SJCRH30 (cell line): ENCODE measurements around the gene DAPK1. TPM values are rescaled to one million over a fixed set of nuclear protein-coding genes. Genes with fewer than 3 reads are reported as not detected.
"Not testable (repeated sequence)": the region's sequence is repeated elsewhere in the genome, so short reads cannot be mapped to it uniquely, and the experiment has no call there.

ENCODE experiments used
- DNase-seq, 2 experiments: peaks; one replicate each; pipeline ENCODE4 v3.0.0-alpha.2; 2015 to 2020
- H3K27ac ChIP-seq: fragments of 250-450 bp; sonication (Bioruptor Pico); 2 replicates; pipeline ENCODE4 v1.5.1; 2020; ENCODE audit warnings: mild to moderate bottlenecking, moderate library complexity
- H3K27me3 ChIP-seq: fragments of 250-450 bp; sonication (Bioruptor Pico); 2 replicates; pipeline ENCODE4 v1.5.1; 2020; ENCODE audit warnings: mild to moderate bottlenecking, moderate library complexity
- H3K36me3 ChIP-seq: fragments of 250-450 bp; sonication (Bioruptor Pico); 2 replicates; pipeline ENCODE4 v1.5.1; 2020; ENCODE audit warnings: mild to moderate bottlenecking, moderate library complexity
- H3K4me1 ChIP-seq: fragments of 250-450 bp; sonication (Bioruptor Pico); 2 replicates; pipeline ENCODE4 v1.5.1; 2020; ENCODE audit warnings: mild to moderate bottlenecking, moderate library complexity
- H3K4me3 ChIP-seq: fragments of 250-450 bp; sonication (Bioruptor Pico); 2 replicates; pipeline ENCODE4 v1.5.1; 2020; ENCODE audit warnings: mild to moderate bottlenecking, moderate library complexity
- H3K9me3 ChIP-seq: fragments of 250-450 bp; sonication (Bioruptor Pico); replicated peaks from 2 replicates; pipeline ENCODE4 v1.5.1; 2020; ENCODE audit warnings: mild to moderate bottlenecking, moderate library complexity
- total RNA-seq: library from RNA; depleted of rRNA; stranded (reverse); fragments of >200 nt; shearing (Covaris generic); gene quantifications from 2 replicates; pipeline ENCODE4 v1.2.3, GENCODE V29; 2014

The DAPK1 gene
- total RNA-seq, 1 experiment from 2014 or later = 73.5 TPM

- Histone ChIP-seq H3K27ac (no peak overlapping the region), H3K4me3 (no peak overlapping the region), H3K27me3 (no peaks in the 10 kb centered on the region), H3K4me1 (peaks cover 5% of the 10 kb centered on the region; the same call in 1 of the 2 replicates), H3K9me3 (no peaks in the 10 kb centered on the region), H3K36me3 (no peaks in the 10 kb centered on the region)
- no peak for DNase-seq
Measured at GRCh38 chr9:87481890-87482855, 15.5 kb upstream of the DAPK1 start.

- no peaks in the 10 kb centered on the region for H3K36me3 ChIP-seq
- no peak overlapping the region for H3K27ac ChIP-seq
- H3K9me3 ChIP-seq = no peaks in the 10 kb centered on the region
- H3K4me1 ChIP-seq = peaks cover 12% of the 10 kb centered on the region
- no peaks in the 10 kb centered on the region for H3K27me3 ChIP-seq
- no peak overlapping the region for H3K4me3 ChIP-seq
- DNase-seq = no peak
Measured at GRCh38 chr9:87490225-87490624, 7.4 kb upstream of the DAPK1 start.

GRCh38 chr9:87490907-87491306, 6.8 kb upstream of the DAPK1 start:
- Histone ChIP-seq H3K4me1 (peaks cover 18% of the 10 kb centered on the region), H3K27ac (no peak overlapping the region), H3K27me3 (no peaks in the 10 kb centered on the region), H3K9me3 (no peaks in the 10 kb centered on the region), H3K36me3 (no peaks in the 10 kb centered on the region), H3K4me3 (no peak overlapping the region)
- no peak for DNase-seq

- no peak for DNase-seq
- H3K4me1 ChIP-seq = peaks cover 25% of the 10 kb centered on the region
- no peaks in the 10 kb centered on the region for H3K9me3 ChIP-seq
- no peaks in the 10 kb centered on the region for H3K27me3 ChIP-seq
- H3K27ac ChIP-seq = no peak overlapping the region
- H3K4me3 ChIP-seq = no peak overlapping the region
- H3K36me3 ChIP-seq = no peaks in the 10 kb centered on the region
Measured at GRCh38 chr9:87491523-87491922, 6.1 kb upstream of the DAPK1 start.

- no peak overlapping the region for H3K4me3 ChIP-seq
- H3K9me3 ChIP-seq = no peaks in the 10 kb centered on the region
- peaks cover 26% of the 10 kb centered on the region for H3K4me1 ChIP-seq
- no peaks in the 10 kb centered on the region for H3K36me3 ChIP-seq
- DNase-seq = no peak
- no peak overlapping the region for H3K27ac ChIP-seq
- no peaks in the 10 kb centered on the region for H3K27me3 ChIP-seq
Measured at GRCh38 chr9:87492642-87493041, 5.0 kb upstream of the DAPK1 start.

GRCh38 chr9:87494970-87495471, 2.6 kb upstream of the DAPK1 start:
- Histone ChIP-seq H3K27me3 (no peaks in the 10 kb centered on the region), H3K4me3 (no peak overlapping the region), H3K36me3 (0 out of 2 replicates have a peak, but pooled peaks cover 4% of the 10 kb centered on the region), H3K27ac (peak overlapping the region; percentile 73), H3K9me3 (no peaks in the 10 kb centered on the region), H3K4me1 (peaks cover 29% of the 10 kb centered on the region)
- peak; percentile 95 to 99 for DNase-seq

- peak overlapping the region; percentile 94 for H3K27ac ChIP-seq
Measured at GRCh38 chr9:87497080-87497603, 525 bp upstream of the DAPK1 start.

GRCh38 chr9:87498046-87498810, 561 bp downstream of the DAPK1 start:
- Histone ChIP-seq H3K36me3 (peaks cover 13% of the 10 kb centered on the region; the same call in 1 of the 2 replicates), H3K4me1 (peaks cover 32% of the 10 kb centered on the region), H3K27ac (peak overlapping the region; percentile 94), H3K4me3 (peak overlapping the region; percentile 88), H3K9me3 (no peaks in the 10 kb centered on the region), H3K27me3 (no peaks in the 10 kb centered on the region)
- peak; percentile 73 to 80 for DNase-seq

More at GRCh38 chr9:87497080-87497603, 525 bp upstream of the DAPK1 start:
- DNase-seq = peak; percentile 20 to 63
- peaks cover 32% of the 10 kb centered on the region for H3K4me1 ChIP-seq
- H3K36me3 ChIP-seq = 0 out of 2 replicates have a peak, but pooled peaks cover 10% of the 10 kb centered on the region
- no peaks in the 10 kb centered on the region for H3K27me3 ChIP-seq
- peak overlapping the region; percentile 88 for H3K4me3 ChIP-seq
- H3K9me3 ChIP-seq = no peaks in the 10 kb centered on the region

- Histone ChIP-seq H3K27ac (peak overlapping the region; percentile 94), H3K4me3 (peak overlapping the region; percentile 88), H3K36me3 (peaks cover 20% of the 10 kb centered on the region; the same call in 1 of the 2 replicates), H3K4me1 (peaks cover 31% of the 10 kb centered on the region), H3K27me3 (no peaks in the 10 kb centered on the region), H3K9me3 (no peaks in the 10 kb centered on the region)
- DNase-seq = peak; percentile 29 to 55
Measured at GRCh38 chr9:87498811-87499360, 1.2 kb downstream of the DAPK1 start.

- DNase-seq = peak in 1 of 2 experiments; percentile 22
- H3K36me3 ChIP-seq = peaks cover 26% of the 10 kb centered on the region
- peaks cover 25% of the 10 kb centered on the region for H3K4me1 ChIP-seq
- no peaks in the 10 kb centered on the region for H3K9me3 ChIP-seq
- no peaks in the 10 kb centered on the region for H3K27me3 ChIP-seq
- H3K27ac ChIP-seq = peak overlapping the region; percentile 94; the same call in 1 of the 2 replicates
- peak overlapping the region; percentile 88 for H3K4me3 ChIP-seq
Measured at GRCh38 chr9:87499424-87500017, 1.9 kb downstream of the DAPK1 start.

GRCh38 chr9:87500491-87501270, 3.0 kb downstream of the DAPK1 start:
- no peak overlapping the region for H3K4me3 ChIP-seq
- H3K27me3 ChIP-seq = no peaks in the 10 kb centered on the region
- H3K27ac ChIP-seq = no peak overlapping the region
- H3K4me1 ChIP-seq = peaks cover 16% of the 10 kb centered on the region
- peak in 1 of 2 experiments; percentile 26 for DNase-seq
- H3K36me3 ChIP-seq = peaks cover 38% of the 10 kb centered on the region
- no peaks in the 10 kb centered on the region for H3K9me3 ChIP-seq

- H3K4me1 ChIP-seq, DNase-seq, H3K27me3 ChIP-seq, H3K4me3 ChIP-seq, H3K27ac ChIP-seq, H3K9me3 ChIP-seq: not testable (repeated sequence)
- H3K36me3 ChIP-seq = peaks cover 43% of the 10 kb centered on the region
Measured at GRCh38 chr9:87501271-87501656, 3.6 kb downstream of the DAPK1 start.

- Histone ChIP-seq H3K4me1 (peaks cover 6% of the 10 kb centered on the region; the same call in 1 of the 2 replicates), H3K4me3 (no peak overlapping the region), H3K36me3 (peaks cover 49% of the 10 kb centered on the region), H3K9me3 (no peaks in the 10 kb centered on the region), H3K27me3 (no peaks in the 10 kb centered on the region), H3K27ac (no peak overlapping the region)
- DNase-seq = no peak
Measured at GRCh38 chr9:87501806-87502205, 4.1 kb downstream of the DAPK1 start.
